ENCODE data around the gene RPSA.

The RPSA gene

DNA sequence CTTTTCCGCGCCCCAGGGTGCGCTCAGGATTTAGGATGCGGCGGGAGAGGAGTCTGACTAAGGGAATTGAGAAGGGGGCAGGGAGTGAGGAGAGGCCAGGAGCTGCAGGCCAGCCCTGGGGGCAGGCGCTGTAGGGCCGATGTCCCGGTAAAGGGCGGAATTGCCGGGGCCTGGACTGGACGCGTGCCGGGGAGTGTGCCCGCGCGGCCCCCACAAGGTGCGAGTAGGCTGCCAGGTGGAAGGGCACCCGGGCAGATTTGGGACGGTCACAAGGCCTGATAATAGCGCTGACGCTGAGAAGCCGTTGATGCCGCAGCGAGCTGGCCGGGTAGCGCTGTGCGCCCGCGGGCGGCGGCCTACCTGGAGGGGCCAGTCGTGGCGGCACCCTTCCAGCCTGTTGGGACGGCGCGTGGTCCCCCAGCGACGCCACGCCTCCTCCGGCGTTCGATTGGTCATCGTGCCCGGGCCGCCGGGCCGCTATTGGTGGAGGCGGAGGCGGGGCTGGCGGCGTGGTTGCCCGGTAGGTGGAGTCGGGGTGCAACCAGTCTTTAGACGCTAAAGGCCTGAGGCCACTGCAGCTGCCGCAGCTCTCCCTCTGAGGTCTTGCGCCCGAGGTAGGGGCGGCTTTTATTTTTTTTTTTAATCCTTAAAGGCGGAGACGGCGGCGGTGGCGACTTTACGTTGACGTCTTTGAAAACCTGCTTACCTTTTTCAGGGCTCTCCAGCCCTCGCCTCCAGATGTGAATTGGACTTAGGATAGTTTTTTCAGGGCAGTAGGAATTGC, 22.4 kb upstream of the RPSA start:
- no peaks in the 10 kb centered on the region for H4K20me1 ChIP-seq (ENCODE audit: insufficient read depth)
- H3K27me3 ChIP-seq (ENCODE audit: insufficient read depth, low read depth) = no peaks in the 10 kb centered on the region
- TF ChIP-seq, protein P1, sequence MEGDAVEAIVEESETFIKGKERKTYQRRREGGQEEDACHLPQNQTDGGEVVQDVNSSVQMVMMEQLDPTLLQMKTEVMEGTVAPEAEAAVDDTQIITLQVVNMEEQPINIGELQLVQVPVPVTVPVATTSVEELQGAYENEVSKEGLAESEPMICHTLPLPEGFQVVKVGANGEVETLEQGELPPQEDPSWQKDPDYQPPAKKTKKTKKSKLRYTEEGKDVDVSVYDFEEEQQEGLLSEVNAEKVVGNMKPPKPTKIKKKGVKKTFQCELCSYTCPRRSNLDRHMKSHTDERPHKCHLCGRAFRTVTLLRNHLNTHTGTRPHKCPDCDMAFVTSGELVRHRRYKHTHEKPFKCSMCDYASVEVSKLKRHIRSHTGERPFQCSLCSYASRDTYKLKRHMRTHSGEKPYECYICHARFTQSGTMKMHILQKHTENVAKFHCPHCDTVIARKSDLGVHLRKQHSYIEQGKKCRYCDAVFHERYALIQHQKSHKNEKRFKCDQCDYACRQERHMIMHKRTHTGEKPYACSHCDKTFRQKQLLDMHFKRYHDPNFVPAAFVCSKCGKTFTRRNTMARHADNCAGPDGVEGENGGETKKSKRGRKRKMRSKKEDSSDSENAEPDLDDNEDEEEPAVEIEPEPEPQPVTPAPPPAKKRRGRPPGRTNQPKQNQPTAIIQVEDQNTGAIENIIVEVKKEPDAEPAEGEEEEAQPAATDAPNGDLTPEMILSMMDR (conservative IDR thresholded peaks at IDR 0.05; ENCODE audit: low read depth, low read length) = no peak
- H3K4me2 ChIP-seq = peak overlapping the region; percentile 97
- H3K4me3 ChIP-seq (IDR thresholded peaks at IDR 0.05; ENCODE audit: insufficient read depth, low read depth, low read length) = peak overlapping the region; percentile 60
- H3K9ac ChIP-seq = peak overlapping the region; percentile 87
- H3K27ac ChIP-seq = peak overlapping the region; percentile 87
- peaks cover 24% of the 10 kb centered on the region for H3K4me1 ChIP-seq (ENCODE audit: low read depth, poor library complexity, severe bottlenecking)
- no peaks in the 10 kb centered on the region for H3K36me3 ChIP-seq (ENCODE audit: insufficient read depth)
- H2AFZ ChIP-seq (ENCODE audit: low read depth) = peak overlapping the region; percentile 78
- peaks cover 36% of the 10 kb centered on the region for H3K79me2 ChIP-seq (ENCODE audit: insufficient read depth, low read depth)

- Histone ChIP-seq H3K27me3 (ENCODE audit: insufficient read depth, low read depth) (no peaks in the 10 kb centered on the region), H3K4me2 (peak overlapping the region; percentile 97), H2AFZ (ENCODE audit: low read depth) (no peak overlapping the region), H4K20me1 (ENCODE audit: insufficient read depth) (no peaks in the 10 kb centered on the region), H3K27ac (no peak overlapping the region), H3K9ac (no peak overlapping the region; the same call in 1 of the 2 replicates), H3K36me3 (ENCODE audit: insufficient read depth) (no peaks in the 10 kb centered on the region), H3K79me2 (ENCODE audit: insufficient read depth, low read depth) (peaks cover 36% of the 10 kb centered on the region), H3K4me1 (ENCODE audit: low read depth, poor library complexity, severe bottlenecking) (peaks cover 29% of the 10 kb centered on the region), H3K4me3 (IDR thresholded peaks at IDR 0.05; ENCODE audit: insufficient read depth, low read depth, low read length) (no peak overlapping the region)
- TF ChIP-seq, protein P1 (conservative IDR thresholded peaks at IDR 0.05; ENCODE audit: low read depth, low read length) = no peak
Measured at GRCh38 chr3:39384665-39385000, 21.9 kb upstream of the RPSA start.

GRCh38 chr3:39385456-39386090, 20.9 kb upstream of the RPSA start:
- TF ChIP-seq, protein P1 (conservative IDR thresholded peaks at IDR 0.05; ENCODE audit: low read depth, low read length) = no peak
- no peaks in the 10 kb centered on the region for H3K27me3 ChIP-seq (ENCODE audit: insufficient read depth, low read depth)
- H3K4me1 ChIP-seq (ENCODE audit: low read depth, poor library complexity, severe bottlenecking) = peaks cover 30% of the 10 kb centered on the region
- no peak overlapping the region for H2AFZ ChIP-seq (ENCODE audit: low read depth)
- H3K36me3 ChIP-seq (ENCODE audit: insufficient read depth) = no peaks in the 10 kb centered on the region
- no peak overlapping the region for H3K9ac ChIP-seq
- no peaks in the 10 kb centered on the region for H4K20me1 ChIP-seq (ENCODE audit: insufficient read depth)
- peaks cover 36% of the 10 kb centered on the region for H3K79me2 ChIP-seq (ENCODE audit: insufficient read depth, low read depth)
- no peak overlapping the region for H3K27ac ChIP-seq
- H3K4me3 ChIP-seq (IDR thresholded peaks at IDR 0.05; ENCODE audit: insufficient read depth, low read depth, low read length) = no peak overlapping the region
- peak overlapping the region; percentile 97; the same call in 1 of the 2 replicates for H3K4me2 ChIP-seq

DNA sequence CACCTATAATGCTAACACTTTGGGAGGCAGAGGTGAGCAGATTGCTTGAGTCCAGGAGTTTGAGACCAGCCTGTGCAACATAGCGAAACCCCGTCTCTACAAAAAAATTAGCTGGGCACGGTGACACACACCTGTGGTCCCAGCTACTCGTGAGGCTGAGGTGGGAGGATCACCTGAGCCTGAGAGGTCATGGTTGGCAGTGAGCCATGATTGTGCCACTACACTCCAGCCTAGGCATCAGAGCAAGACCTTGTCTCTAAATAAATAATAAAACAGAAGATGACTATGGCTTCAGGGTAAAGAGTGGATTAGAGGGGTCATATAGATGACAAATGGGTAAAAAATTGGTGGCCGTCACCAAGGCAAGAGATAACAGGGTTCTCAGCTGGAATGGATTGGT, 20.2 kb upstream of the RPSA start:
- Histone ChIP-seq H3K4me2 (no peak overlapping the region), H3K36me3 (ENCODE audit: insufficient read depth) (no peaks in the 10 kb centered on the region), H3K79me2 (ENCODE audit: insufficient read depth, low read depth) (peaks cover 36% of the 10 kb centered on the region), H3K9ac (no peak overlapping the region), H3K4me3 (IDR thresholded peaks at IDR 0.05; ENCODE audit: insufficient read depth, low read depth, low read length) (no peak overlapping the region), H3K27ac (no peak overlapping the region), H2AFZ (ENCODE audit: low read depth) (no peak overlapping the region), H4K20me1 (ENCODE audit: insufficient read depth) (no peaks in the 10 kb centered on the region), H3K27me3 (ENCODE audit: insufficient read depth, low read depth) (no peaks in the 10 kb centered on the region), H3K4me1 (ENCODE audit: low read depth, poor library complexity, severe bottlenecking) (peaks cover 30% of the 10 kb centered on the region)
- TF ChIP-seq, protein P1 (conservative IDR thresholded peaks at IDR 0.05; ENCODE audit: low read depth, low read length) = no peak
